ENCODE results near the gene RPS6KB2.

Gene RPS6KB2

GRCh38 chr11:67406420-67406968, 21.8 kb upstream of the RPS6KB2 start:
- no peak for TF ChIP-seq CTCF (IDR thresholded peaks at IDR 0.05; ENCODE audit: low read length)
- no peak for TF ChIP-seq EZH2 (IDR thresholded peaks at IDR 0.05; ENCODE audit: borderline replicate concordance, low read length)
- no peak overlapping the region for H2AFZ ChIP-seq (ENCODE audit: low read length)
- H3K4me3 ChIP-seq (ENCODE audit: low read depth, low read length, poor library complexity, severe bottlenecking), result peak overlapping the region; percentile 75
- peak overlapping the region; percentile 93 for H3K27ac ChIP-seq (ENCODE audit: low read depth, low read length, poor library complexity, severe bottlenecking)
- peaks cover 94% of the 10 kb centered on the region for H3K4me1 ChIP-seq (ENCODE audit: insufficient read depth, low read length, severe bottlenecking)
- no peaks in the 10 kb centered on the region for H3K27me3 ChIP-seq (ENCODE audit: insufficient read depth, low read length)
- no peaks in the 10 kb centered on the region for H3K79me2 ChIP-seq (ENCODE audit: insufficient read depth, low read length)
- H3K9me2 ChIP-seq (ENCODE audit: low read depth, low read length), result no peaks in the 10 kb centered on the region
- H4K20me1 ChIP-seq (ENCODE audit: insufficient read depth, low read length), result no peaks in the 10 kb centered on the region
- peak overlapping the region; percentile 94; the same call in 1 of the 2 replicates for H3K9ac ChIP-seq (ENCODE audit: low read length)
- peaks cover 22% of the 10 kb centered on the region; the same call in 1 of the 2 replicates for H3K36me3 ChIP-seq (ENCODE audit: insufficient read depth, low read length)
- H3K9me3 ChIP-seq (ENCODE audit: low read length), result no peaks in the 10 kb centered on the region
- H3F3A ChIP-seq (ENCODE audit: insufficient read depth, low read length), result no peaks in the 10 kb centered on the region
- peak overlapping the region; percentile 89 for H3K4me2 ChIP-seq (ENCODE audit: low read length)

- H3K4me3 ChIP-seq (ENCODE audit: low read depth, low read length, poor library complexity, severe bottlenecking), result peak overlapping the region; percentile 75
- H3F3A ChIP-seq (ENCODE audit: insufficient read depth, low read length), result no peaks in the 10 kb centered on the region
- no peak overlapping the region for H2AFZ ChIP-seq (ENCODE audit: low read length)
- peak overlapping the region; percentile 93 for H3K27ac ChIP-seq (ENCODE audit: low read depth, low read length, poor library complexity, severe bottlenecking)
- no peaks in the 10 kb centered on the region for H3K9me3 ChIP-seq (ENCODE audit: low read length)
- peak overlapping the region; percentile 89 for H3K4me2 ChIP-seq (ENCODE audit: low read length)
- H3K36me3 ChIP-seq (ENCODE audit: insufficient read depth, low read length), result peaks cover 22% of the 10 kb centered on the region; the same call in 1 of the 2 replicates
- H3K9me2 ChIP-seq (ENCODE audit: low read depth, low read length), result no peaks in the 10 kb centered on the region
- H3K4me1 ChIP-seq (ENCODE audit: insufficient read depth, low read length, severe bottlenecking), result peaks cover 98% of the 10 kb centered on the region
- no peaks in the 10 kb centered on the region for H3K79me2 ChIP-seq (ENCODE audit: insufficient read depth, low read length)
- H3K9ac ChIP-seq (ENCODE audit: low read length), result peak overlapping the region; percentile 94; the same call in 1 of the 2 replicates
- TF ChIP-seq EZH2 (IDR thresholded peaks at IDR 0.05; ENCODE audit: borderline replicate concordance, low read length) (no peak), CTCF (IDR thresholded peaks at IDR 0.05; ENCODE audit: low read length) (no peak; the same call in 1 of the 2 replicates)
- no peaks in the 10 kb centered on the region for H3K27me3 ChIP-seq (ENCODE audit: insufficient read depth, low read length)
- no peaks in the 10 kb centered on the region for H4K20me1 ChIP-seq (ENCODE audit: insufficient read depth, low read length)
These were observed 21.2 kb upstream of the RPS6KB2 start for GRCh38 chr11:67406969-67407687.

GRCh38 chr11:67407688-67408163, 20.6 kb upstream of the RPS6KB2 start:
- H3K9me3 ChIP-seq (ENCODE audit: low read length), result no peaks in the 10 kb centered on the region
- peaks cover 22% of the 10 kb centered on the region; the same call in 1 of the 2 replicates for H3K36me3 ChIP-seq (ENCODE audit: insufficient read depth, low read length)
- H3K4me3 ChIP-seq (ENCODE audit: low read depth, low read length, poor library complexity, severe bottlenecking), result peak overlapping the region; percentile 75
- H3K27me3 ChIP-seq (ENCODE audit: insufficient read depth, low read length), result no peaks in the 10 kb centered on the region
- peak overlapping the region; percentile 89 for H3K4me2 ChIP-seq (ENCODE audit: low read length)
- H3K79me2 ChIP-seq (ENCODE audit: insufficient read depth, low read length), result no peaks in the 10 kb centered on the region
- no peaks in the 10 kb centered on the region for H4K20me1 ChIP-seq (ENCODE audit: insufficient read depth, low read length)
- H2AFZ ChIP-seq (ENCODE audit: low read length), result no peak overlapping the region
- H3K9ac ChIP-seq (ENCODE audit: low read length), result peak overlapping the region; percentile 94; the same call in 1 of the 2 replicates
- H3K27ac ChIP-seq (ENCODE audit: low read depth, low read length, poor library complexity, severe bottlenecking), result peak overlapping the region; percentile 93
- no peaks in the 10 kb centered on the region for H3K9me2 ChIP-seq (ENCODE audit: low read depth, low read length)
- H3F3A ChIP-seq (ENCODE audit: insufficient read depth, low read length), result no peaks in the 10 kb centered on the region
- peaks cover 96% of the 10 kb centered on the region for H3K4me1 ChIP-seq (ENCODE audit: insufficient read depth, low read length, severe bottlenecking)
- no peak for TF ChIP-seq CTCF (IDR thresholded peaks at IDR 0.05; ENCODE audit: low read length)
- TF ChIP-seq EZH2 (IDR thresholded peaks at IDR 0.05; ENCODE audit: borderline replicate concordance, low read length), result no peak

Data from OCI-LY1 (cell line).